DMS153 treated with DMSO at 0.1 percent for 48 hours (cell line): ENCODE data around the gene SGK1.
"Not testable (repeated sequence)": the region's sequence is repeated elsewhere in the genome, so short reads cannot be mapped to it uniquely, and the experiment has no call there.

Experiments used
- DNase-seq: peaks from one replicate; lab custom pipeline; 2025; ENCODE audit not compliant: unreplicated experiment; lab: John Stamatoyannopoulos, UW

Gene SGK1

DNA sequence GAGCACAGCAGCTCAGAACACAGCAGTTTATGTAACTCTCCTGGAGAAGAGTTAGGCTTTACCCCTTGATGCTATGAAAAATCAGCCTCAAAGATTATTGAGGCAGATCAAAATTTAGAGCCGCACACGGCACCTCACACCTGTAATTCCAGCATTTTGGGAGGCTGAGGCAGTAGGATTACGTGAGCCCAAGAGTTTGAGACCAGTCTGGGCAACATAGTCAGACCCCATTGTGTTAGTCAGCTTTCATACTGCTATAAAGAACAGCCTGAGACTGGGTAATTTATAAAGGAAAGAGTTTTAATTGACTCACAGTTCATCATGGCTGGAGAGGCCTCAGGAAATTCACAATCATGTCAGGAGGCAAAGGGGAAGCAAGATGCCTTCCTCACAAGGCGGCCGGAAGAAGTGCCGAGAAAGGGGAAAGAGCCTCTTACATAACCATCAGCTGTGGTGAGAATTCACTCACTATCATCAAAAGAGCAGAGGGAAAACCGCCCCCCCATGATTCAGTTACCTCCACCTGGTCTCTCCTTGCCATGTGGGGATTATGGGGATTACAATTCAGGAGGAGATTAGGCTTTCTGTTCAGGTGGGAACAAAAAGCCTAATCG, 87.7 kb downstream of the SGK1 start:
- DNase-seq, result no peak

DNA sequence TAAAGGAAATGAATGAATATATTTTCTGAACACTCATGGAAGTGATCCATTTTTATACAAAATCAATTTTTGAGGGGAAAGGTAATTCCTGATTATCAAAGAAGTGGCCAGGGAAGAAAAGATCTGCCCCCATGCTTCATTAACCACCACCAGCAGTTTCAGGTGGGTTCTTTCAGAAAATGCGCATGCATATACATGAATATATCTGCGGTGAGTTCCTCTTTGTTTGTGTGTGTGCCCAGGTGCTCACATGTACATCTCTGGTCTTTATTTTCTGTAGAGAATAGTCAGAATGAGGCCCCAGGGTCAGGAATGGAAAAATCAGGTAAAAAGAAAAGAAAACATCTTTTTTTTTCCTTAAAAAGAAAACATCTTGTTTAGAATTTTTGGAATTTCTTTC, 88.4 kb downstream of the SGK1 start:
- DNase-seq, result no peak

DNA sequence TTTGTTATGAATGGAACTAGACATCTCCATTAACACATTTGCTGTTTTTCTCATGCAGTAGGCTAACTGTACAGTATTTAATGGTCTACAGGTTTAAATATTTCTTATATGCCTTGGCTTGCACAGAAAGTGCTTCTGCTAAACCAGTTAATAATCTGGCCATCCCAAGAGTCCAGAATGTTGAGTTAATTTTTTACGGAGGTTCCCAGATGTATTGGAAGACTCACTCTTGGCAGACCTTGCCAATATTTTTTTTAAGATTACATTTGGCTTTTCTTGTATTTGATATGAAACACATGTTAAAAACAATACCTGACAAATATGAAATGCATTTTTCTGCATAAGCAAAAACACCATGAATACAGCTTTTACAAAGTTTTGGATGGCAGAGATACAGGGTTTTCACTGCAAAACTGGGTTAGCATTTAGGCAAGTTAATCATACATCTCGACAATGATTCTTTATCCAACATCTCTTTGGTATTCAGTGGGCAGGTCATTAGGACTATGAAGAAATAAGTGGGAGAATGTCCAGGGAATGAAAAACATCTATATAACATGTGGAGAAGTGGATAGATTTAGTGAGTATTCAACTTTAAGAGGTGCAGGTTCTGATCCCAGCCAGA, 94.0 kb downstream of the SGK1 start:
- no peak for DNase-seq

- no peak for DNase-seq
These were observed 96.7 kb downstream of the SGK1 start for GRCh38 chr6:134221250-134221649.

DNA sequence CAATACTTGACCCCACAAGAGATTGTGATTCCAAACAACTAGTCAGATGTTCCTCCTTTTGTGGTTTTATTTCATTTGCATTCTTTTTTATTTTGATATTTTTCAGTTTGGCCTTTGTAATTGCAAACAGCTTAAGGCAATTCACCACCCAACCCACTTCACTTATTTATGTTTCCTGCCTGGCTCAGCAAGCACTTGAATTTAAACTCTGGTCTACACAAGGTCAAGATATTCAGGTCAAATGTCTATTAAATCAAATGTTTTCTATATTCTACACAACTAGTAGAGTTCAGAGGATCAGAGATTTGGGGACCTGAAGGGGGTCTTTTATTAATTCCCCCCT, 100.1 kb downstream of the SGK1 start:
- no peak for DNase-seq

DNA sequence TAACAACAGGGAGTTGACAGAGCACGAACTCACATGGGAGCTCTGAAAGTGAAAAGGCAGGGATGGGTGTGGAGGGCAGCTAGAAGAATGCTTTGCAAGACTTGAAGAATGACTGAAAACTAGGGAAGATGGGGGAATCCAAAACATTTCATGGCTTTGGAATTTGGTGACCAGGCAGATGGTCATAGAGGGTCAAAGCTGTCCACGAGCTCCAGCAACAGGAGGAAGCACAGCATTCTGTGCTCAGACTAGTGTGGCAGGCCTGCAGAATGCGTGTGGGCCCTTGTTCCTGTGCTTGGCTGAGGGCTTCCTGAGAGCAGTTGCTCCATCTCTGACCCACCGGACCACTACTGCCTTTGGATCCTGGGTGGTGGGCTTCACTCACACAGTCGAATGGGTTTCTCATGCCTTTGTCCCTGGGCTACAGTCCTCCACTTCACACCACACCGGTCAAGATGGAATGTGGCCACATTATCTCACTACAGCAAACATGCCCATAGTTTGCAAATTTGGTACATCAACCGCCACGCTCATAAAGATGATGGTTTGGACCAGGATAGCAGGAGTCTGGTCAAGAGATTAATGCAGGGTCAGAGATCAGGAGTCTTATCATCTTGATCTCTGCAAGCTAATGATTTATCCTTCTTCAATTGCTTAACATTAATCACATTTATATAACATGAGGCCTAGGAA, 100.7 kb downstream of the SGK1 start:
- DNase-seq, result no peak

DNA sequence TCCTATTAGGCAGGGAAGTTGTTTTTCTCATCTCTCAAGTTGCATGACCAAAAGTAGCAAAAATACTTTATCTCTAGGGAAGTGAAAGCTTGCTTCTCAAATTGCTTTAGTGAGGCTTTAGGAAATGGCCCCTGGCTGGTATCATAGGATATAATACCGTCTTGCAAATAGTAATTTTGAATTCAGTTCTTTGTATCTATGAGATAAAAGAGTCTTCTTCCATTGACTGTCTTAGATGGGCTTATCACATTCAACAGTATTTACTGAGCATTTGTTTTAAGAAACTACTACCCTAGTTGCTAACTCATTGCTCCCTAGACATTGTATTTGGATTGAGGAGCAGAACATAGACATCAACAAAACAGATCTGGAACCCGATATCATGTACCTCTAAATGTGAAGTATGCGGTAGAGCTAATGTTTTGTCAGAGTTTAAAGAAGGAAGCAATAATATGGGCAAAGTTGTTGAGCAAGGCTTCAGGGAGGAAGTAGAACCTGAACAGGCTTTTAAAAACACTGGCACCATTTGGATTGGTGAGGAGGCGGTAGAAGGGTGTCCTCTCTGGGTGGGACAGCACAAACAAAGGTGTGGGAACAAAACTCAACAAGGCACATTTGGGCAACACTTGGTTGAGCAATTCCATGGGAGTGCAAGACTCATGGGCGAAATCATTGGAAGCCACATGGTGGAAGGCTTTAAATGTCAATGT, 101.5 kb downstream of the SGK1 start:
- no peak for DNase-seq

DNA sequence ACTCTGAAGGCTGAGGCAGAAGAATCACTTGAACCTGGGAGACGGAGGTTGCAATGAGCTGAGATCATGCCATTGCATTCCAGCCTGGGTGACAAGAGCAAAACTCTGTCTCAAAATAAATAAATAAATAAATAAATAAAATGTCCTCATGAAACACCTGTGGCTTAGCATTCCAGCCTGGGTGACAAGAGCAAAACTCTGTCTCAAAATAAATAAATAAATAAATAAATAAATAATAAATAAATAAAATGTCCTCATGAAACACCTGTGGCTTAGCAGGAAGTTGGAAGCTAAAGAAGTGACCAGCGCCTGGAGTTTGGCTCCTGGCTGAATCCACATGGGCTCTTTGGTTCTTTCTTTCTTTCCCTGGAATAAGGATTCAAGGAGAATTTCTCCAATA, 104.5 kb downstream of the SGK1 start:
- DNase-seq, result not testable (repeated sequence)

DNA sequence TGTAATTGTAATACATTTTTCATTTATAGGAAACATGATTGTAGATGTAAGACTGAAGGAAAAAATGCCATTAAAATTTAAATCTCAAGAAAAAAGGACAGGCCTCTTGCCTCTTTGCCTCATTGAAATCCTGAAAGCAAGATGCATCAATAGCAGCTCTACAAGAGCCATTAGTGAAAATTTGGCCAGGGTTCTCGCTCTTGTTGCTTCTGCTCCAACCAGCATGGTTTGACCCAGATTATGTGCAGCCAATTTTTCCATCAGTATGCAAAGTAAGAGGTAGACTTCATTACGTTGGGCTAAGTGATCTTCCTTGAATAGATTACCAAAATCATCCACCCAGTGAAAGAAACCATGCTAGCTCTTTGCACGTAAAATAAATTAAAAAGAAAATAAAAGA, 106.6 kb downstream of the SGK1 start:
- no peak for DNase-seq

GRCh38 chr6:134207421-134207820, 110.5 kb downstream of the SGK1 start:
- no peak for DNase-seq

GRCh38 chr6:134205366-134205765, 112.5 kb downstream of the SGK1 start:
- no peak for DNase-seq

GRCh38 chr6:134204759-134205158, 113.2 kb downstream of the SGK1 start:
- DNase-seq, result not testable (repeated sequence)

- no peak for DNase-seq
These were observed 113.9 kb downstream of the SGK1 start for GRCh38 chr6:134204031-134204430.

- DNase-seq, result no peak
These were observed 116.2 kb downstream of the SGK1 start for GRCh38 chr6:134201716-134202115.

GRCh38 chr6:134199848-134200606, 117.9 kb downstream of the SGK1 start:
- DNase-seq, result no peak

GRCh38 chr6:134198093-134198492, 119.8 kb downstream of the SGK1 start:
- no peak for DNase-seq

DNA sequence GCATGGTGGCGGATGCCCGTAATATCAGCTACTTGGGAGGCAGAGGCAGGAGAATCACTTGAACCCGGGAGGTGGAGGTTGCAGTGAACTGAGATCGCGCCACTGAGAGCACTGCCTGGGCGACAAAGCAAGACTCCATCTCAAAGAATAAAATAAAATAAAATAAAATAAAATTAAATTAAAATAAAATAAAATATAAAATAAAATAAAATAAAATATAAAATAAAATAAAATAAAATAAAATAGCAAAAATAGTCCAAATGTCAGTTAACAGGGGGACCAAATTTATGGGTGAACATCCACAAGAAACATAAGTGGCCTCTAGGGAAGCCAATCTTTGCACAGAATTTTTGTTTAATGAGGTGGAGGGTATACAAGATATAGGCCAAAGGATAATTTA, 120.2 kb downstream of the SGK1 start:
- not testable (repeated sequence) for DNase-seq

GRCh38 chr6:134196568-134197193, 121.2 kb downstream of the SGK1 start:
- DNase-seq, result no peak

DNA sequence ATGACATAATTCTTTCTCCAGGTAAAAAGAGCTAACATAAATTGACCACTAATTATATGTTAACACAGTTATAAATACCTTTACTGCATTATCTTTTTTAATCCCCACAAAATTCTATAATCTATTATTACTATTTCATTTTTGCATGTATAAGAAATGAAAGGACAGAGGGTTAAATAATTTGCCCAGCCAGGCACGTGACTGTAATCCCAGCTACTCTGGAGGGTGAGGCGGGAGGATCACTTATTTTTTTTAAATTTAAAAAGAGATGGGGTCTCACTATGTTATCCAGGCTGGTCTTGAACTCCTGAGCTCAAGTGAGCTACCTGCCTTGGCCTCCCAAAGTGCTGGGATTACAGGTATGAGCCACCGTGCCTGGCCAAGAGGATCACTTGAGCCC, 121.9 kb downstream of the SGK1 start:
- no peak for DNase-seq

GRCh38 chr6:134195164-134195906, 122.6 kb downstream of the SGK1 start:
- DNase-seq, result no peak
